H9 (cell line): ENCODE measurements around the gene TFDP1. TPM values are rescaled to one million over a fixed set of nuclear protein-coding genes. Genes with fewer than 3 reads are reported as not detected.
A peak's percentile ranks its signal among the peaks of the same experiment; 100 is the strongest.

Source experiments
- DNase-seq: peaks from one replicate; pipeline ENCODE4 v3.0.0-alpha.2; 2017
- H2AFZ ChIP-seq: one replicate; pipeline ENCODE4 v1.6.1; 2013; ENCODE audit warnings: mild to moderate bottlenecking, low read length, control low read depth, moderate library complexity
- H2AK5ac ChIP-seq: 2 replicates; pipeline ENCODE4 v1.6.1; 2013; ENCODE audit warnings: low read length, control low read depth, mixed read lengths; ENCODE audit not compliant: insufficient read length
- H2BK120ac ChIP-seq: one replicate; pipeline ENCODE4 v1.6.1; 2013; ENCODE audit warnings: low read depth, mild to moderate bottlenecking, low read length, control low read depth, inconsistent platforms; ENCODE audit not compliant: poor library complexity, severe bottlenecking
- H2BK12ac ChIP-seq: 2 replicates; pipeline ENCODE4 v1.6.1; 2013; ENCODE audit warnings: low read length, control low read depth, mixed read lengths, low read depth; ENCODE audit not compliant: insufficient read length
- H2BK15ac ChIP-seq: 2 replicates; pipeline ENCODE4 v1.6.1; 2013; ENCODE audit warnings: low read depth, low read length, control low read depth
- H2BK20ac ChIP-seq: one replicate; pipeline ENCODE4 v1.6.1; 2013; ENCODE audit warnings: low read depth, mild to moderate bottlenecking, low read length, control low read depth, inconsistent platforms; ENCODE audit not compliant: poor library complexity, severe bottlenecking
- H2BK5ac ChIP-seq: 2 replicates; pipeline ENCODE4 v1.6.1; 2013; ENCODE audit warnings: low read length, control low read depth, mixed read lengths; ENCODE audit not compliant: insufficient read length
- H3K14ac ChIP-seq: 2 replicates; pipeline ENCODE4 v1.6.1; 2013; ENCODE audit warnings: low read length, control low read depth; ENCODE audit not compliant: insufficient read depth
- H3K18ac ChIP-seq: 2 replicates; pipeline ENCODE4 v1.6.1; 2013; ENCODE audit warnings: low read depth, mild to moderate bottlenecking, mixed read lengths, low read length, control low read depth; ENCODE audit not compliant: insufficient read length
- H3K23ac ChIP-seq: 2 replicates; pipeline ENCODE4 v1.6.1; 2013; ENCODE audit warnings: low read length, control low read depth, mixed read lengths, low read depth; ENCODE audit not compliant: insufficient read length
- H3K23me2 ChIP-seq: 2 replicates; pipeline ENCODE4 v1.6.1; 2013; ENCODE audit warnings: low read depth, mild to moderate bottlenecking, mixed read lengths, low read length, control low read depth; ENCODE audit not compliant: insufficient read length, poor library complexity, severe bottlenecking
- H3K27ac ChIP-seq: 2 replicates; pipeline ENCODE4 v1.5.1; 2013; ENCODE audit warnings: low read length, control low read depth, mixed read lengths, low read depth; ENCODE audit not compliant: insufficient read length
- H3K27me3 ChIP-seq: 2 replicates; pipeline ENCODE4 v1.6.1; 2013; ENCODE audit warnings: low read length, control low read depth, inconsistent platforms; ENCODE audit not compliant: insufficient read depth
- H3K4ac ChIP-seq: 2 replicates; pipeline ENCODE4 v1.6.1; 2013; ENCODE audit warnings: low read depth, mild to moderate bottlenecking, control low read depth, inconsistent platforms, low read length, moderate library complexity
- H3K4me1 ChIP-seq: 2 replicates; pipeline ENCODE4 v1.6.1; 2013; ENCODE audit warnings: low read length, control low read depth, inconsistent platforms; ENCODE audit not compliant: insufficient read depth
- H3K4me2 ChIP-seq: 2 replicates; pipeline ENCODE4 v1.6.1; 2013; ENCODE audit warnings: low read length, control low read depth, mixed read lengths; ENCODE audit not compliant: insufficient read length, insufficient read depth
- H3K56ac ChIP-seq: 2 replicates; pipeline ENCODE4 v1.6.1; 2013; ENCODE audit warnings: low read depth, mild to moderate bottlenecking, mixed read lengths, low read length, control low read depth; ENCODE audit not compliant: insufficient read length
- H3K79me1 ChIP-seq: 2 replicates; pipeline ENCODE4 v1.6.1; 2013; ENCODE audit warnings: low read depth, mild to moderate bottlenecking, moderate library complexity, low read length, control low read depth, inconsistent platforms; ENCODE audit not compliant: insufficient read depth, poor library complexity, severe bottlenecking
- H3K79me2 ChIP-seq: 2 replicates; pipeline ENCODE4 v1.6.1; 2013; ENCODE audit warnings: low read length, control low read depth, inconsistent platforms; ENCODE audit not compliant: insufficient read depth
- H3K9ac ChIP-seq: 2 replicates; pipeline ENCODE4 v1.6.1; 2013; ENCODE audit warnings: low read length, control low read depth, mixed read lengths; ENCODE audit not compliant: insufficient read length; ENCODE audit errors: extremely low read depth
- H3K9me3 ChIP-seq: one replicate; pipeline ENCODE4 v1.6.1; 2013; ENCODE audit warnings: low read depth, low read length, inconsistent platforms; ENCODE audit not compliant: control insufficient read depth
- H3T11ph ChIP-seq: one replicate; pipeline ENCODE4 v1.6.1; 2013; ENCODE audit warnings: mild to moderate bottlenecking, low read length, control low read depth, inconsistent platforms
- H4K20me1 ChIP-seq: one replicate; pipeline ENCODE4 v1.6.1; 2013; ENCODE audit not compliant: control insufficient read depth, insufficient read length, insufficient read depth
- H4K5ac ChIP-seq: 2 replicates; pipeline ENCODE4 v1.6.1; 2013; ENCODE audit warnings: low read depth, mild to moderate bottlenecking, mixed read lengths, low read length, control low read depth; ENCODE audit not compliant: insufficient read length
- H4K8ac ChIP-seq: replicated peaks from 2 replicates; pipeline ENCODE4 v1.6.1; 2013; ENCODE audit warnings: low read length, control low read depth, mixed read lengths, low read depth; ENCODE audit not compliant: insufficient read length
- H4K91ac ChIP-seq: 2 replicates; pipeline ENCODE4 v1.6.1; 2013; ENCODE audit warnings: low read depth, mild to moderate bottlenecking, moderate library complexity, mixed read lengths, low read length, control low read depth; ENCODE audit not compliant: insufficient read length
- H3K27ac Mint-ChIP-seq, 3 experiments: 2 replicates in 2 of 3; 3 replicates in 1 of 3; pipeline ENCODE4 v1.8.0; 2020 to 2021; ENCODE audit warnings: mixed read lengths in 3 of 3, mild to moderate bottlenecking in 1 of 3, moderate library complexity in 1 of 3
- H3K27me3 Mint-ChIP-seq: 2 replicates; pipeline ENCODE4 v1.8.0; 2021; ENCODE audit warnings: low read depth, mild to moderate bottlenecking, moderate library complexity, mixed read lengths
- H3K36me3 Mint-ChIP-seq, 3 experiments: 2 replicates in 2 of 3; 3 replicates in 1 of 3; pipeline ENCODE4 v1.8.0; 2020 to 2021; ENCODE audit warnings: low read depth in 3 of 3, mixed read lengths in 3 of 3; ENCODE audit not compliant: insufficient read depth in 1 of 3
- H3K4me1 Mint-ChIP-seq, 2 experiments: 2 replicates each; pipeline ENCODE4 v1.8.0; 2020; ENCODE audit warnings: mixed read lengths in 2 of 2
- H3K4me3 Mint-ChIP-seq, 2 experiments: 2 replicates in 1 of 2; 3 replicates in 1 of 2; pipeline ENCODE4 v1.8.0; 2020 to 2021; ENCODE audit warnings: mild to moderate bottlenecking in 2 of 2, mixed read lengths in 2 of 2, moderate library complexity in 1 of 2
- H3K9me3 Mint-ChIP-seq, 2 experiments: 2 replicates in 1 of 2; 3 replicates in 1 of 2; pipeline ENCODE4 v1.8.0; 2020; ENCODE audit warnings: mild to moderate bottlenecking in 2 of 2, mixed read lengths in 2 of 2, moderate library complexity in 1 of 2
- CTCF ChIP-seq: fragments of 200-600 bp; sonication (generic); conservative IDR thresholded peaks from 3 replicates; pipeline ENCODE4 v1.8.0; 2021; ENCODE audit warnings: antibody characterized with exemption, mild to moderate bottlenecking
- WGBS: extraction: QIAGEN DNeasy Blood & Tissue Kit; methylation state at CpG from one replicate; pipeline ENCODE4 v1.1.7; 2013; ENCODE audit warnings: missing lambda C conversion rate, low lambda C conversion rate, mixed read lengths; ENCODE audit not compliant: insufficient read length; ENCODE audit errors: extremely low coverage; 5-methylcytosine and 5-hydroxymethylcytosine counted together
- total RNA-seq: library from RNA; stranded (reverse); gene quantifications from 2 replicates; pipeline ENCODE4 v1.2.1, GENCODE V29; 2021

Gene TFDP1
- total RNA-seq, 1 experiment from 2014 or later, result 111 TPM

- H2BK12ac ChIP-seq, result no peak overlapping the region
- no peak overlapping the region for H4K91ac ChIP-seq
- Mint-ChIP-seq H3K9me3 (no peaks in the 10 kb centered on the region), H3K27me3 (peaks cover 1% of the 10 kb centered on the region; the same call in 1 of the 2 replicates), H3K4me1 (peaks cover 10 to 18% of the 10 kb centered on the region in 2 experiments), H3K4me3 (no peak overlapping the region), H3K27ac (no peak overlapping the region; a peak in 1 of 7 replicates), H3K36me3 (no peaks in the 10 kb centered on the region; a peak in 1 of 7 replicates)
- no peaks in the 10 kb centered on the region for H3K27me3 ChIP-seq
- no peak overlapping the region for H3K56ac ChIP-seq
- H2BK20ac ChIP-seq, result no peak overlapping the region
- H3K9ac ChIP-seq, result no peak overlapping the region
- no peak overlapping the region for H4K8ac ChIP-seq
- no peak overlapping the region for H3K14ac ChIP-seq
- H2AFZ ChIP-seq, result no peak overlapping the region
- no peak overlapping the region for H3K4ac ChIP-seq
- H3K23me2 ChIP-seq, result no peaks in the 10 kb centered on the region
- no peak for TF ChIP-seq CTCF
- H3K18ac ChIP-seq, result no peak overlapping the region
- DNase-seq, result peak; percentile 23
- no peaks in the 10 kb centered on the region for H3K79me2 ChIP-seq
- no peak overlapping the region for H3K27ac ChIP-seq
- no peak overlapping the region for H2BK5ac ChIP-seq
- H3K79me1 ChIP-seq, result no peaks in the 10 kb centered on the region
- no peaks in the 10 kb centered on the region for H3K9me3 ChIP-seq
- no peaks in the 10 kb centered on the region for H4K20me1 ChIP-seq
- WGBS, result no CpG with 5 or more reads among the region's 56 CpGs
- H3K23ac ChIP-seq, result no peak overlapping the region
- no peak overlapping the region for H4K5ac ChIP-seq
- no peak overlapping the region for H3K4me2 ChIP-seq
- no peak overlapping the region for H2AK5ac ChIP-seq
- H3T11ph ChIP-seq, result no peak overlapping the region
- 0 out of 2 replicates have a peak, but pooled peaks cover 2% of the 10 kb centered on the region for H3K4me1 ChIP-seq
- H2BK15ac ChIP-seq, result no peak overlapping the region
- H2BK120ac ChIP-seq, result no peak overlapping the region
Measured at GRCh38 chr13:113559901-113560644, 24.5 kb upstream of the TFDP1 start.
